T-cell (primary cell): Measurements from ENCODE around the gene FABP3. TPM values are rescaled to one million over a fixed set of nuclear protein-coding genes. Genes with fewer than 3 reads are reported as not detected.

ENCODE experiments used
- ATAC-seq, 4 experiments: fragments of 200-7000 bp in 3 of 4; fragments of 150-1000 bp in 1 of 4; cut with Tn5 transposase; replicated peaks in 1 of 4; 1 replicate in 3 of 4; 2 replicates in 1 of 4; pipeline ENCODE4 v1.10.0; 2021; ENCODE audit warnings: moderate library complexity in 3 of 4, mild to moderate bottlenecking in 2 of 4, moderate number of reproducible peaks in 1 of 4
- CTCF ChIA-PET, 2 donors: fragments of 300-600 bp; sonication (Branson Sonifier 250); formaldehyde crosslinking; loops; one replicate each; lab custom pipeline; 2022; ENCODE audit warnings: antibody characterized with exemption in 2 of 2; lab: Charles Lee
- POLR2A ChIA-PET, 2 donors: fragments of 300-600 bp; sonication (Branson Sonifier 250); formaldehyde crosslinking; loops; one replicate each; lab custom pipeline; 2022; ENCODE audit warnings: antibody characterized with exemption in 2 of 2; lab: Charles Lee
- DNase-seq, 35 experiments: peaks; one replicate each; pipeline versions ENCODE4 v3.0.0 to v3.0.0-alpha.2; 2013 to 2023
- H3K27ac ChIP-seq: one replicate; pipeline ENCODE4 v1.5.1; 2013; ENCODE audit warnings: low read length
- H3K27me3 ChIP-seq, 2 experiments: replicated peaks in 1 of 2; 1 replicate in 1 of 2; 2 replicates in 1 of 2; pipeline versions ENCODE4 v1.6.1 to v1.7.0; 2013; ENCODE audit warnings: low read length in 1 of 2, mixed read lengths in 1 of 2; ENCODE audit not compliant: control insufficient read depth in 2 of 2, insufficient read depth in 2 of 2; ENCODE audit errors: extremely low read depth in 1 of 2
- H3K36me3 ChIP-seq, 2 donors: 1 replicate in 1 of 2; 2 replicates in 1 of 2; pipeline versions ENCODE4 v1.6.1 to v1.7.0; 2013; ENCODE audit warnings: low read length in 1 of 2; ENCODE audit not compliant: control insufficient read depth in 2 of 2, insufficient read depth in 1 of 2; ENCODE audit errors: extremely low read depth in 1 of 2
- H3K4me1 ChIP-seq, 2 experiments: 1 replicate in 1 of 2; 2 replicates in 1 of 2; pipeline versions ENCODE4 v1.6.1 to v1.7.0; 2013; ENCODE audit warnings: low read length in 2 of 2, mixed read lengths in 1 of 2; ENCODE audit not compliant: insufficient read depth in 2 of 2, control insufficient read depth in 1 of 2; ENCODE audit errors: extremely low read depth in 1 of 2
- H3K4me3 ChIP-seq, 2 donors: 1 replicate in 1 of 2; 2 replicates in 1 of 2; pipeline versions ENCODE4 v1.5.1 to v1.7.0; 2013; ENCODE audit warnings: mild to moderate bottlenecking in 2 of 2, low read length in 1 of 2, moderate library complexity in 1 of 2; ENCODE audit not compliant: control insufficient read depth in 1 of 2; ENCODE audit errors: extremely low read depth in 1 of 2
- H3K9me3 ChIP-seq: 2 replicates; pipeline ENCODE4 v1.7.0; 2013
- H3K27ac Mint-ChIP-seq, 2 donors: one replicate each; pipeline ENCODE4 v1.8.0; 2020 to 2021; ENCODE audit warnings: mild to moderate bottlenecking in 2 of 2, mixed read lengths in 2 of 2
- H3K27me3 Mint-ChIP-seq, 2 donors: one replicate each; pipeline ENCODE4 v1.8.0; 2021 to 2022; ENCODE audit warnings: mixed read lengths in 2 of 2
- H3K36me3 Mint-ChIP-seq: one replicate; pipeline ENCODE4 v1.8.0; 2021; ENCODE audit warnings: mixed read lengths
- H3K4me1 Mint-ChIP-seq, 3 donors: one replicate each; pipeline ENCODE4 v1.8.0; 2020 to 2022; ENCODE audit warnings: mixed read lengths in 3 of 3, mild to moderate bottlenecking in 1 of 3
- H3K4me3 Mint-ChIP-seq, 3 donors: one replicate each; pipeline ENCODE4 v1.8.0; 2020 to 2022; ENCODE audit warnings: mild to moderate bottlenecking in 3 of 3, mixed read lengths in 3 of 3, moderate library complexity in 3 of 3
- H3K9me3 Mint-ChIP-seq, 3 donors: one replicate each; pipeline ENCODE4 v1.8.0; 2020 to 2022; ENCODE audit warnings: mixed read lengths in 3 of 3
- WGBS: methylation state at CpG from one replicate; pipeline ENCODE4 v1.1.5; 2013; ENCODE audit warnings: missing lambda C conversion rate; ENCODE audit not compliant: insufficient coverage; 5-methylcytosine and 5-hydroxymethylcytosine counted together
- total RNA-seq, 35 experiments: library from RNA in 6 of 35; stranded (reverse) in 6 of 35; fragments of 120-200 nt in 1 of 35; gene quantifications; one replicate each; pipeline versions ENCODE4 v1.2.1 to v1.2.4 and lab custom pipeline; 2013 to 2026

Gene FABP3
- total RNA-seq, 5 donors from 2014 or later (not counting 1 experiment from before 2014, with no cell fraction given), result 0.53 TPM; not detected in 4

DNA sequence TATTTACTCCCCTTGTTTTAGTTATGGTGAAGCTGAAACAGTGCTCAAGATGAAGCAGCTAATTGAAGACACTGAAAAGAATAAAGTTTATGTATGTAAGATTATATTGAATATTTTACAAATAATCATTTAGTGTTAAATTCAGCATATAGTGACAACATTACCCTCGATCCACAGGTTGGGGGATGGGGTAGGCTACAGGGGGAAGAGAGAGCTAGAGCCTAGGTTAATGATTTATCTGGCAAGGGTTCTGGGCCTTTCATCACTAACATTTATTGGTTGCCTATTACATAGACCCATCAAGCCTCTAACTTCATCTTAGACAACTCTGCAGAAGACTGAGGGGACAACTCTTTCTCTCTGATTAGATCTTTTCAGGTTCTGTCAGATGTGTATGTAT, 54.7 kb downstream of the FABP3 start:
- no peak overlapping the region for H3K27ac Mint-ChIP-seq
- no peaks in the 10 kb centered on the region for H3K9me3 ChIP-seq
- CTCF ChIA-PET, result interaction anchor here in 1 of 2 donors (0.6 kb wide), 1 partner anchor 86 kb away, joined by 3 read pairs; no protein-coding TSS in a partner anchor
- no peak for ATAC-seq
- H3K36me3 ChIP-seq, result peaks cover 8 to 62% of the 10 kb centered on the region in 2 donors
- peaks cover 0 to 1% (median 0%) of the 10 kb centered on the region in 3 donors for H3K4me1 Mint-ChIP-seq
- H3K27me3 ChIP-seq, result no peaks in the 10 kb centered on the region
- no peaks in the 10 kb centered on the region for H3K9me3 Mint-ChIP-seq
- POLR2A ChIA-PET, result interaction anchor here in 1 of 2 donors (0.6 kb wide), 1 partner anchor 172 kb away, joined by 5 read pairs; no protein-coding TSS in a partner anchor
- H3K4me1 ChIP-seq, result no peaks in the 10 kb centered on the region
- WGBS, result no CpG with 5 or more reads among the region's 1 CpG
- no peak overlapping the region for H3K27ac ChIP-seq
- no peak for DNase-seq
- no peak overlapping the region for H3K4me3 ChIP-seq
- H3K27me3 Mint-ChIP-seq, result no peaks in the 10 kb centered on the region
- H3K36me3 Mint-ChIP-seq, result peaks cover 78% of the 10 kb centered on the region
- H3K4me3 Mint-ChIP-seq, result no peak overlapping the region

DNA sequence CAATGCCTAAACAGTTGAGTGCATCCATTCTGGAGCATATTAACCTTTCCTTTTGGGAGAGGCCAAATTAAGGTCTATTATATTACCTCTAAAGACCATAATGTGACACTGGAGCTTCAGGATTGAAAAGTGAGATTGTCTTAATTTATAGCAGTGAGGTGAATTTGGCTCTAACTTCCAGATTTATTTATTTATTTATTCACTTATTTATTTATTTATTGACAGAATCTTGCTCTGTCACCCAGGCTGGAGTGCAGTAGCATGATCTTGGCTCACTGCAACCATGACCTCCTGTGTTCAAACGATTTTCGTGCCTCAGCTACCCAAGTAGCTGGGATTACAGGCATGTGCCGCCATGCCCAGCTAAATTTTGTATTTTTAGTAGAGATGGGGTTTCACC, 57.0 kb downstream of the FABP3 start:
- Mint-ChIP-seq H3K4me3 (no peak overlapping the region), H3K36me3 (peaks cover 78% of the 10 kb centered on the region), H3K27me3 (no peaks in the 10 kb centered on the region), H3K4me1 (peaks cover 0 to 2% (median 1%) of the 10 kb centered on the region in 3 donors), H3K27ac (no peak overlapping the region), H3K9me3 (no peaks in the 10 kb centered on the region)
- ChIA-PET CTCF (no interaction called here), POLR2A (no interaction called here)
- no peaks in the 10 kb centered on the region for H3K27me3 ChIP-seq
- ATAC-seq (no peak), DNase-seq (no peak)
- no peaks in the 10 kb centered on the region for H3K4me1 ChIP-seq
- peaks cover 8 to 72% of the 10 kb centered on the region in 2 donors for H3K36me3 ChIP-seq
- no peaks in the 10 kb centered on the region for H3K9me3 ChIP-seq
- H3K27ac ChIP-seq, result no peak overlapping the region
- 89% methylated on average over 3 of the region's 3 CpGs for WGBS
- H3K4me3 ChIP-seq, result no peak overlapping the region

Other genes starting within 250 kb of the FABP3 start
- under 1 TPM in 1 of 5 donors, not detected in 4; 0.13 TPM for gene NKAIN1, start 133.2 kb downstream of the FABP3 start, total RNA-seq
- gene SNRNP40, start 76.3 kb downstream of the FABP3 start, total RNA-seq, result 10 to 100 TPM; 50.9 to 62.8 (median 53.9) TPM
- 10 to 100 TPM; 13.5 to 21.5 (median 19.8) TPM for gene ZCCHC17, start 76.0 kb downstream of the FABP3 start, total RNA-seq
- gene SERINC2, start 40.1 kb upstream of the FABP3 start, total RNA-seq, result under 1 TPM in 3 of 5 donors, not detected in 2; 0.26 to 0.82 (median 0.36) TPM
- gene TINAGL1, start 203.4 kb upstream of the FABP3 start, total RNA-seq, result under 1 TPM in 3 of 5 donors, not detected in 2; 0.43 to 0.61 (median 0.44) TPM
- not detected for gene HCRTR1, start 244.6 kb upstream of the FABP3 start, total RNA-seq